WTC11 (cell line): ENCODE measurements around the gene CHRNB4.

Experiments used
- CTCF ChIP-seq: fragments of 200-600 bp; IDR thresholded peaks from 2 replicates; pipeline ENCODE4 v1.8.0; 2022; ENCODE audit warnings: antibody characterized with exemption
- TEAD4 ChIP-seq: sonication (generic); formaldehyde crosslinking; IDR thresholded peaks from 2 replicates; pipeline ENCODE4 v1.8.0; 2022; ENCODE audit warnings: mild to moderate bottlenecking, missing genetic modification reagents

GRCh38 chr15:78621810-78622402 lies 19.1 kb downstream of the CHRNB4 start:
- TF ChIP-seq CTCF (no peak), TEAD4 (no peak)
